Measurements from ENCODE around the gene DGKI. TPM values are rescaled to one million over a fixed set of nuclear protein-coding genes. Genes with fewer than 3 reads are reported as not detected.
A peak's percentile ranks its signal among the peaks of the same experiment; 100 is the strongest.

The DGKI gene
- total and polyA plus RNA-seq, 4 donors = 0.01 to 0.37 (median 0.31) TPM

DNA sequence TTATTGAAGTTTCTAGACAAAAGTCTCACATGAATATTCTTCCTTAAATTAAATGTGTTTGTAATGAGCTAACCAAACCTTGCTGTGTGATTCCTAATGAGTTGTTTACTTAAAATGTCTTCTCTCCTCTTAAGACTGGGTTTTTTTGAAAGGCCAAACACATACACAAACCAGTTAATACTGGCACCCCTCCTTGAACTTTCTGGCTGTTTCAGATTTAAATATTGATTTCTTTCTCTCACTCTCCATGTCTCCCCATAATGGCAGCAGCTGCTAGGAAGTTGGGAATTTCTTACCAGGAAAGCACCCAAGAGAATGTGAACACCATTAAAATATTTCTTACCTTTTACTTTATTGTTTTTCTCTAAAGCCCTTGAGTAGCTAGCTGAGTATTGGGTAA, 491.8 kb downstream of the DGKI start:
- Histone ChIP-seq H3K9me3 (ENCODE audit: control insufficient read depth in 4 of 4, low read length in 3 of 4) (no peaks in the 10 kb centered on the region), H3K27me3 (ENCODE audit: control insufficient read depth in 4 of 4, insufficient read depth in 4 of 4, low read length in 3 of 4) (no peaks in the 10 kb centered on the region), H3K4me1 (ENCODE audit: control insufficient read depth in 4 of 4, insufficient read depth in 4 of 4, low read length in 3 of 4) (peaks cover 0 to 3% (median 0%) of the 10 kb centered on the region in 4 donors), H3K4me3 (ENCODE audit: low read depth in 1 of 3, low read length in 3 of 3) (no peak overlapping the region), H3K9ac (ENCODE audit: low read depth in 1 of 2, low read length in 2 of 2) (no peak overlapping the region), H3K27ac (ENCODE audit: low read depth in 1 of 2, low read length in 2 of 2) (no peak overlapping the region), H3K36me3 (ENCODE audit: control insufficient read depth in 4 of 4, insufficient read depth in 3 of 4, low read depth in 1 of 4, low read length in 3 of 4) (no peaks in the 10 kb centered on the region)
- DNase-seq (ENCODE audit: low spot score) = no peak
- no peak for TF ChIP-seq GABPA (IDR thresholded peaks at IDR 0.05 in 1 of 2, conservative IDR thresholded peaks at IDR 0.05 in 1 of 2)
- TF ChIP-seq NR2F2 (IDR thresholded peaks at IDR 0.05) = no peak
- TF ChIP-seq RXRA (IDR thresholded peaks at IDR 0.05) = no peak
- TF ChIP-seq, protein P1, sequence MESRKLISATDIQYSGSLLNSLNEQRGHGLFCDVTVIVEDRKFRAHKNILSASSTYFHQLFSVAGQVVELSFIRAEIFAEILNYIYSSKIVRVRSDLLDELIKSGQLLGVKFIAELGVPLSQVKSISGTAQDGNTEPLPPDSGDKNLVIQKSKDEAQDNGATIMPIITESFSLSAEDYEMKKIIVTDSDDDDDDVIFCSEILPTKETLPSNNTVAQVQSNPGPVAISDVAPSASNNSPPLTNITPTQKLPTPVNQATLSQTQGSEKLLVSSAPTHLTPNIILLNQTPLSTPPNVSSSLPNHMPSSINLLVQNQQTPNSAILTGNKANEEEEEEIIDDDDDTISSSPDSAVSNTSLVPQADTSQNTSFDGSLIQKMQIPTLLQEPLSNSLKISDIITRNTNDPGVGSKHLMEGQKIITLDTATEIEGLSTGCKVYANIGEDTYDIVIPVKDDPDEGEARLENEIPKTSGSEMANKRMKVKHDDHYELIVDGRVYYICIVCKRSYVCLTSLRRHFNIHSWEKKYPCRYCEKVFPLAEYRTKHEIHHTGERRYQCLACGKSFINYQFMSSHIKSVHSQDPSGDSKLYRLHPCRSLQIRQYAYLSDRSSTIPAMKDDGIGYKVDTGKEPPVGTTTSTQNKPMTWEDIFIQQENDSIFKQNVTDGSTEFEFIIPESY (IDR thresholded peaks at IDR 0.05) = no peak
- no peak for TF ChIP-seq CTCF (IDR thresholded peaks at IDR 0.05; ENCODE audit: low read depth, low read length, missing input control)
- TF ChIP-seq SP1 (IDR thresholded peaks at IDR 0.05) = no peak
- no peak for TF ChIP-seq TAF1 (conservative IDR thresholded peaks at IDR 0.05)
- TF ChIP-seq RAD21 (IDR thresholded peaks at IDR 0.05) = no peak

DNA sequence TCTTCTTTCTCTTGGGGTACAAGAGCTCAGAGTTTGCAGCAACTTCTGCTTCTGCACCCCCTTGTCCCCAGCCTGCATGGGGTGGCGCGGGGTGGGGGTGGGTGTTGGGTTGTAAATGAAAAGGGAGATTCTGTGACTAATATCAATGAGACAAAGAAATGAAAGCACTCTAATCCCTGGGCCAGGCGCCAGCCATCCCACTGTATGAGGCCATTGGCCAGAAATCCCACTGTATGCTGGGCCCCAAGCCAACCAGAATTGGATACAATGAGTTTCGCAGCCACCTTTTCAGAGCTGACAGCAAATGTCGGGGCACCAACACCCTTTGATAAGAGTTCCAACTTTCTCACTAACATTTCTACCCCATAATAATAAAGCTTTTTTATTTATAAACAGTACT, 492.4 kb downstream of the DGKI start:
- WGBS = 78% methylated on average over 5 of the region's 5 CpGs
- Histone ChIP-seq H3K9me3 (ENCODE audit: control insufficient read depth in 4 of 4, low read length in 3 of 4) (no peaks in the 10 kb centered on the region), H3K27ac (ENCODE audit: low read depth in 1 of 2, low read length in 2 of 2) (no peak overlapping the region), H3K9ac (ENCODE audit: low read depth in 1 of 2, low read length in 2 of 2) (no peak overlapping the region), H3K4me1 (ENCODE audit: control insufficient read depth in 4 of 4, insufficient read depth in 4 of 4, low read length in 3 of 4) (peaks cover 0 to 3% (median 0%) of the 10 kb centered on the region in 4 donors), H3K4me3 (ENCODE audit: low read depth in 1 of 3, low read length in 3 of 3) (no peak overlapping the region), H3K36me3 (ENCODE audit: control insufficient read depth in 4 of 4, insufficient read depth in 3 of 4, low read depth in 1 of 4, low read length in 3 of 4) (no peaks in the 10 kb centered on the region), H3K27me3 (ENCODE audit: control insufficient read depth in 4 of 4, insufficient read depth in 4 of 4, low read length in 3 of 4) (no peaks in the 10 kb centered on the region)
- no peak for TF ChIP-seq HNF4A (conservative IDR thresholded peaks at IDR 0.05)
- no peak for TF ChIP-seq FOXA2 (IDR thresholded peaks at IDR 0.05)
- DNase-seq (ENCODE audit: low spot score) = no peak

GRCh38 chr7:137351941-137352340, 494.8 kb downstream of the DGKI start:
- 61% methylated on average over 2 of the region's 2 CpGs for WGBS

More at GRCh38 chr7:137351941-137352340, 494.8 kb downstream of the DGKI start:
- peaks cover 0 to 3% (median 0%) of the 10 kb centered on the region in 4 donors for H3K4me1 ChIP-seq (ENCODE audit: control insufficient read depth in 4 of 4, insufficient read depth in 4 of 4, low read length in 3 of 4)
- H3K27me3 ChIP-seq (ENCODE audit: control insufficient read depth in 4 of 4, insufficient read depth in 4 of 4, low read length in 3 of 4) = no peaks in the 10 kb centered on the region
- H3K27ac ChIP-seq (ENCODE audit: low read depth in 1 of 2, low read length in 2 of 2) = no peak overlapping the region
- no peaks in the 10 kb centered on the region for H3K9me3 ChIP-seq (ENCODE audit: control insufficient read depth in 4 of 4, low read length in 3 of 4)
- TF ChIP-seq TAF1 (conservative IDR thresholded peaks at IDR 0.05) (no peak), REST (IDR thresholded peaks at IDR 0.05) (peak; percentile 62)
- no peaks in the 10 kb centered on the region for H3K36me3 ChIP-seq (ENCODE audit: control insufficient read depth in 4 of 4, insufficient read depth in 3 of 4, low read depth in 1 of 4, low read length in 3 of 4)
- H3K9ac ChIP-seq (ENCODE audit: low read depth in 1 of 2, low read length in 2 of 2) = no peak overlapping the region
- no peak overlapping the region for H3K4me3 ChIP-seq (ENCODE audit: low read depth in 1 of 3, low read length in 3 of 3)
- no peak for DNase-seq (ENCODE audit: low spot score)
